HEK293 (cell line): ENCODE measurements around the gene TNS4.

Experiments used
- CTCF ChIA-PET: fragments of 350-600 bp; formaldehyde crosslinking; extraction: SDS; loops from one replicate; lab custom pipeline; 2021; ENCODE audit warnings: antibody characterized with exemption; lab: Yijun Ruan, JAX
- POLR2A ChIA-PET: fragments of 300-600 bp; formaldehyde crosslinking; extraction: SDS; loops from one replicate; lab custom pipeline; 2020; ENCODE audit warnings: antibody characterized with exemption, inconsistent platforms; lab: Yijun Ruan, JAX
- H3K27ac ChIP-seq: fragments of 200-500 bp; sonication (Bioruptor generic); 2 replicates; pipeline ENCODE4 v1.5.1; 2014; ENCODE audit warnings: low read depth, low read length, control low read depth, inconsistent platforms; ENCODE audit errors: extremely low read depth
- H3K36me3 ChIP-seq, 2 experiments: fragments of 200-500 bp in 1 of 2; sonication (Bioruptor generic) in 1 of 2; 1 replicate in 1 of 2; 2 replicates in 1 of 2; pipeline ENCODE4 v1.5.1; 2014 to 2017; ENCODE audit warnings: inconsistent platforms in 2 of 2, low read length in 2 of 2; ENCODE audit not compliant: control insufficient read depth in 2 of 2, insufficient read depth in 1 of 2
- H3K4me1 ChIP-seq: fragments of 200-500 bp; sonication (Bioruptor generic); 2 replicates; pipeline ENCODE4 v1.5.1; 2014; ENCODE audit warnings: mild to moderate bottlenecking, low read length, inconsistent platforms; ENCODE audit not compliant: control insufficient read depth, insufficient read depth
- H3K4me3 ChIP-seq: 2 replicates; pipeline ENCODE4 v1.5.1; 2011; ENCODE audit warnings: low read depth, mild to moderate bottlenecking, control low read depth, low read length, moderate library complexity
- H3K9me3 ChIP-seq: fragments of 200-500 bp; sonication (Bioruptor generic); 2 replicates; pipeline ENCODE4 v1.5.1; 2014; ENCODE audit warnings: low read depth, low read length, inconsistent platforms; ENCODE audit not compliant: control insufficient read depth, insufficient read depth
- GFI1B ChIP-seq: fragments of 450-650 bp; formaldehyde crosslinking; IDR thresholded peaks from 2 replicates; pipeline ENCODE4 v1.5.1; 2016; ENCODE audit warnings: missing biosample characterization, missing genetic modification characterization
- KLF1 ChIP-seq: fragments of 450-650 bp; formaldehyde crosslinking; IDR thresholded peaks from 2 replicates; pipeline ENCODE4 v1.5.1; 2016; ENCODE audit warnings: missing biosample characterization, missing genetic modification characterization
- KLF8 ChIP-seq: fragments of 450-650 bp; formaldehyde crosslinking; IDR thresholded peaks from 2 replicates; pipeline ENCODE4 v1.5.1; 2016; ENCODE audit warnings: missing biosample characterization, missing genetic modification characterization
- KLF9 ChIP-seq: fragments of 450-650 bp; formaldehyde crosslinking; IDR thresholded peaks from 2 replicates; pipeline ENCODE4 v1.5.1; 2016; ENCODE audit warnings: missing biosample characterization, missing genetic modification characterization, low read depth
- OSR2 ChIP-seq: fragments of 450-650 bp; formaldehyde crosslinking; IDR thresholded peaks from 2 replicates; pipeline ENCODE4 v1.5.1; 2016; ENCODE audit warnings: missing biosample characterization, missing genetic modification characterization
- SALL2 ChIP-seq: fragments of 450-650 bp; formaldehyde crosslinking; IDR thresholded peaks from 2 replicates; pipeline ENCODE4 v1.5.0; 2017; ENCODE audit warnings: missing biosample characterization, mild to moderate bottlenecking, missing genetic modification characterization, borderline replicate concordance
- ZBTB48 ChIP-seq: fragments of 450-650 bp; formaldehyde crosslinking; IDR thresholded peaks from 2 replicates; pipeline ENCODE4 v1.5.1; 2016; ENCODE audit warnings: missing biosample characterization, missing genetic modification characterization
- ZFP3 ChIP-seq: fragments of 450-650 bp; formaldehyde crosslinking; IDR thresholded peaks from 2 replicates; pipeline ENCODE4 v1.5.1; 2016; ENCODE audit warnings: low read depth, missing biosample characterization, missing genetic modification characterization
- ZIC2 ChIP-seq: fragments of 450-650 bp; formaldehyde crosslinking; IDR thresholded peaks from 2 replicates; pipeline ENCODE4 v1.5.1; 2016; ENCODE audit warnings: missing biosample characterization, missing genetic modification characterization
- ZNF302 ChIP-seq: fragments of 450-650 bp; formaldehyde crosslinking; IDR thresholded peaks from 2 replicates; pipeline ENCODE4 v1.5.1; 2016; ENCODE audit warnings: missing biosample characterization, missing genetic modification characterization, low read depth
- ZNF433 ChIP-seq: fragments of 450-650 bp; formaldehyde crosslinking; IDR thresholded peaks from 2 replicates; pipeline ENCODE4 v1.5.1; 2016; ENCODE audit warnings: missing biosample characterization, missing genetic modification characterization, low read depth
- ZNF571 ChIP-seq: fragments of 450-650 bp; formaldehyde crosslinking; IDR thresholded peaks from 2 replicates; pipeline ENCODE4 v1.5.0; 2017; ENCODE audit warnings: missing biosample characterization, missing genetic modification characterization
- ZNF830 ChIP-seq: fragments of 450-650 bp; IDR thresholded peaks from 2 replicates; pipeline ENCODE4 v1.5.0; 2018; ENCODE audit warnings: missing biosample characterization, missing genetic modification characterization, low read depth, mild to moderate bottlenecking, moderate library complexity
- TF ChIP-seq, protein P1 (sequence below): fragments of 450-650 bp; formaldehyde crosslinking; IDR thresholded peaks from 2 replicates; pipeline ENCODE4 v1.5.1; 2016; ENCODE audit warnings: missing biosample characterization, missing genetic modification characterization

Gene TNS4

DNA sequence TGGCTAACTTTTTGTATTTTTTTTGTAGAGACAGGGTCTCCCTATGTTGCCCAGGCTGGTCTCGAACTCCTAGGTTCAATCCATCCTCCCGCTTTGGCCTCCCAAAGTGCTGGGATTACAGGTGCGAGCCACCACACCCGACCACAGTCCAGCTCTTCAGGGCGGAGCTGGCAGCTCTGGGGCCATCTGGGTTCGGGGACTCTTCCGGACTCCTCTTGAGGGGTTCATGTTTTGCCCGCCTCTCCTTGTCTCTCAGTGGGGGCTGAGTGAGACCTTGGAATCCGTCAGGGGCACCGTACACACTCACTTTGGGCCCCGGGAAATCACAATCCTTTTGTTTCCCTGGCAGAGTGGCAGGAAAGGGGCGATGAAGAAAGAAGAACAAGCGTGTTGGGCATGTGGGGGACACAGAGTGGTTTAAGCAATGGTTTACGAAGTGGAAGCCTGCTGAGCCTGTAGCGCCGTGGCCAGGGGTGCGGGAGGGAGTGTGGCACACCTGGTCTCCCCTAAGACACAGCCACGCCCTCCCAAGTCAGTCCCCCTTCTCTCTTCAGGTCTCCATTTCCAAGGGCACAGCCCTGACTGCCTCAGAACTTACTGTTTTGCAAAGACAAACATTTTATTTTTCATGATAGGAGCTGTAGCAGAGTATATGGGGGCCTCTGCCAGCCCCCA, 26.1 kb downstream of the TNS4 start:
- POLR2A ChIA-PET = interaction anchor here (0.6 to 1.9 kb wide), 16 partner anchors 11 to 1225 kb away, joined by 3 to 22 read pairs (median 4); partner anchors contain the start of genes IGFBP4 and TOP2A
- Histone ChIP-seq H3K4me3 (no peak overlapping the region), H3K9me3 (no peaks in the 10 kb centered on the region), H3K4me1 (no peaks in the 10 kb centered on the region; the same call in 1 of the 2 replicates)
- TF ChIP-seq OSR2 = no peak
- TF ChIP-seq ZBTB48 (tag by site-specific recombination) = no peak
- TF ChIP-seq ZNF302 (tag by site-specific recombination) = no peak
- TF ChIP-seq ZNF433 (tag by site-specific recombination) = no peak
- TF ChIP-seq, protein P1, sequence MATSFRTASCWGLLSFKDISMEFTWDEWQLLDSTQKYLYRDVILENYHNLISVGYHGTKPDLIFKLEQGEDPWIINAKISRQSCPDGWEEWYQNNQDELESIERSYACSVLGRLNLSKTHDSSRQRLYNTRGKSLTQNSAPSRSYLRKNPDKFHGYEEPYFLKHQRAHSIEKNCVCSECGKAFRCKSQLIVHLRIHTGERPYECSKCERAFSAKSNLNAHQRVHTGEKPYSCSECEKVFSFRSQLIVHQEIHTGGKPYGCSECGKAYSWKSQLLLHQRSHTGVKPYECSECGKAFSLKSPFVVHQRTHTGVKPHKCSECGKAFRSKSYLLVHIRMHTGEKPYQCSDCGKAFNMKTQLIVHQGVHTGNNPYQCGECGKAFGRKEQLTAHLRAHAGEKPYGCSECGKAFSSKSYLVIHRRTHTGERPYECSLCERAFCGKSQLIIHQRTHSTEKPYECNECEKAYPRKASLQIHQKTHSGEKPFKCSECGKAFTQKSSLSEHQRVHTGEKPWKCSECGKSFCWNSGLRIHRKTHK = no peak
- TF ChIP-seq SALL2 = no peak
- TF ChIP-seq, all 188 proteins: peak for 0
- CTCF ChIA-PET = interaction anchor here (0.6 to 3.7 kb wide), 60 partner anchors 8 to 1872 kb away, joined by 3 to 104 read pairs (median 5); partner anchors contain the start of genes KRT222, TNS4 and TOP2A
- Histone ChIP-seq H3K36me3 (no peaks in the 10 kb centered on the region), H3K27ac (no peak overlapping the region; the same call in 1 of the 2 replicates)

DNA sequence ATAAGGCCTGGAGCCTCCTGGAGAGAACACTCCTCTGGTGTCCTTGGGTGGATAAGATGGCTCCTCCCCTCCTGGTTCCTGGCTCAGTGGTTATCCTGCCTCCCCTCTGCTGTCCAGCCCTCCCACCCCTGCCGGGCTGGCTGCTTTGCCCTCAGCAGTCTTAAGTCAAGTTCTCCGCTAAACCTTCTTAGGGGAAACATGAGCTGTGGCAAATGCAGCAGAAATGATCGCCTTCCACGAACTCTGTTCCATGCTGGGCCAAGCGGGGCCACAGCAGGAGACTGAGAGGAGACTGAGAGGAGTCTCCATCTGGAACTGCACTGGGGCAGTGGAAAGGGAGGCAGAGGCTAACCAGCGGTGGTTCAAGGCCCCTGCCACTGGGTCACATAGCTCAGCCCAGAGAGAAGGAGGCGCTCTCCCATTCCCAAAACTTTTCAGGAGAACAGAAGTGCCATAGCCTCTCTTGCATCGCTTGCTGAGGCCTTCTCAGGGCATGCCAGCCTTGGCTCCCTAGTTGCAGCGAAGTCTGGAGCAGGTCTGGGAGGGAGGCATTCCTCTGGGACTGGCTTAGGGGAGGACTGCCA, 26.9 kb downstream of the TNS4 start:
- CTCF ChIA-PET = interaction anchor here (0.6 to 3.7 kb wide), 13 partner anchors 9 to 1076 kb away, joined by 3 to 57 read pairs (median 5); no protein-coding TSS in a partner anchor
- H3K4me1 ChIP-seq = no peaks in the 10 kb centered on the region; the same call in 1 of the 2 replicates
- TF ChIP-seq GFI1B = no peak
- TF ChIP-seq KLF8 (tag by site-specific recombination) = no peak
- peak; percentile 99 for TF ChIP-seq ZIC2
- TF ChIP-seq, all 188 proteins: peak for 1
- Histone ChIP-seq H3K36me3 (no peaks in the 10 kb centered on the region), H3K27ac (no peak overlapping the region), H3K9me3 (no peaks in the 10 kb centered on the region), H3K4me3 (no peak overlapping the region)
- POLR2A ChIA-PET = no interaction called here

DNA sequence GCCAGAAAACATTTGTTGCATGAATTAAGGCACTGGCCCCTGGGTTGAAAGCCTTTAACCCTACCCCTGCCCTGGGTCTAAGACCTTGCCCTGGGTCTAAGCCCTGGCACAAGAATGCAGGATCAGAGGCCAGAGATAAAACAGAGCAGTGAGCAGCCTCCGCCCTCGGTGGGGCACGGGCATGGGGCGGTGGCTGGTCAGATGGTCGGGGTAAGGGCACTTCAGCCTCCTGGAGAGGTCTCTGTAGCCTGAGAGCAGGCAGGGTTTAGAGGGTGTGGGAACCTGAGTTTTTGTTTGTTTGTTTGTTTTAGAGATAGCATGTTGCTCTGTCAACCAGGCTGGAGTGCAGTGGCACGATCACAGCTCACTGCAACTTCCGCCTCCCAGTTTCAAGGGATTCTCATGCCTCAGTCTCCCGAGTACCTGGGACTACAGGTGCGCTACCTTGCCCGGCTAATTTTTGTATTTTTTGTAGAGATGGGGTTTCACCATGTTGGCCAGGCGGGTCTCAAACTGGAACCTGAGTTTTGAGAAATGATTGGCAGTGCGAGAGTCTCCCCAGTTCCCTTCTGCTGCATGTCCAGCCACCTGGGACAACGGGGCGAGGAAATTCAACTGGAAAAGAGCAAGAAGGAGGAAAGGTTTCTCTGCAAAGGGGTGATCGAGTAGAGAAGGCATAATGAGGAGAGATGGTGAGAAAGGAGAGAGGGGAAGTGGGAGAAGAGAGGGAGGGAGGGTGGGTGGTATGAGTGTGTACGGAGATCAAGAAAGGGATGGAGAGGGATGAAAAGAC, 27.7 kb downstream of the TNS4 start:
- Histone ChIP-seq H3K36me3 (no peaks in the 10 kb centered on the region), H3K27ac (no peak overlapping the region), H3K4me3 (no peak overlapping the region), H3K9me3 (no peaks in the 10 kb centered on the region), H3K4me1 (no peaks in the 10 kb centered on the region; the same call in 1 of the 2 replicates)
- CTCF ChIA-PET = interaction anchor here (0.7 to 3.5 kb wide), 3 partner anchors 24 to 61 kb away, joined by 4 to 52 read pairs (median 4); no protein-coding TSS in a partner anchor
- TF ChIP-seq KLF1 (tag by site-specific recombination) (0 out of 2 replicates have a peak, but pooled peaks have one; percentile 19), ZNF571 (tag by site-specific recombination) (no peak)
- TF ChIP-seq, all 188 proteins: peak for 1
- POLR2A ChIA-PET = no interaction called here

DNA sequence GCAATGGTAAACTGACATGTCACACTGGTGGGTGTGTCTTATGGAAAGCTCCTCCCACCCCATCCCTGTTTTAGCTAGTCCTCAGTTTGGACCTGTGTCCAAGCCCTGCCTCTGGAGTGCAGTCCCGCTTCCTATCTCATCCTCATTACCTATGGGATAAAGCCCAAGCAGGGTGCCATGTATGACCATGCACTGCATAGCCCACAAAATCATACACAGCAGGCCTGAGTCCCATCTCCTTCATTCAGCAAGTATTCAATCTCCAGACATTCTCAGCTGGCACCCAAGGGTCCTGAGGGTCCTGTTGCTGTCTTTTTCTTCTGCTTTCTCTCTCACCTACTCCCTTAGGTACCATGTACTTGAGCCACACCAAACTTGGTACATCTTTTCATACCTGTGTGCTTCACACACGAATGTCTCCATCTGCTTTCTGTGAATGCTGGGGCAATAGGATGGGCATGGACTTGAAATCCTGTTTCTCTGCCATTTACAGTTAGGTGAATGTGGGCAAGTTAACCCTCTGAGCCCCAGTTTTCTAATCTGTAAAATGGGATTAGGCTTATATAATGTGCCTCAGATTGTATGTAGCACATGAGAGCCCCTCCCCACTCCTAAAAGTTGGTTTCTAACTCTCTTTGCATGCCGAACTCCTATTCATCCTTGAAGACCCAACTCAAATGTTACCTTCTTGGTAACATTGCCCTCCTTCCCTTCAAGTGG, 28.5 kb downstream of the TNS4 start:
- ChIA-PET CTCF (interaction anchor here (0.6 to 1.9 kb wide), 4 partner anchors 9 to 60 kb away, joined by 3 to 6 read pairs (median 5); no protein-coding TSS in a partner anchor), POLR2A (interaction anchor here (0.6 kb wide), 1 partner anchor 55 kb away, joined by 3 read pairs; the partner anchor contains the start of gene TOP2A)
- no peak overlapping the region for H3K27ac ChIP-seq
- H3K4me1 ChIP-seq = no peaks in the 10 kb centered on the region; the same call in 1 of the 2 replicates
- H3K9me3 ChIP-seq = no peaks in the 10 kb centered on the region
- no peak overlapping the region for H3K4me3 ChIP-seq
- H3K36me3 ChIP-seq = no peaks in the 10 kb centered on the region
- TF ChIP-seq ZFP3 (tag by site-specific recombination) (peak; percentile 77), KLF9 (tag by site-specific recombination) (0 out of 2 replicates have a peak, but pooled peaks have one; percentile 30), ZNF830 (tag by site-specific recombination) (no peak)
